GM18505 (cell line): Measurements from ENCODE around the gene BTBD3.

ENCODE experiments used
- ATAC-seq: cut with Tn5 transposase; IDR thresholded peaks from one replicate; pipeline ENCODE4 v1.9.1; 2021; ENCODE audit not compliant: unreplicated experiment
- POLR2A ChIP-seq: IDR thresholded peaks from 4 replicates; pipeline ENCODE4 v1.6.1; 2011; ENCODE audit warnings: borderline replicate concordance; ENCODE audit not compliant: insufficient read depth, insufficient read length; ENCODE audit errors: extremely low read depth

Gene BTBD3

GRCh38 chr20:11917663-11918062 is at the start of gene BTBD3:
TSS of gene BTBD3 (plus strand) at chr20:11917893. CDS start at chr20:11918276, 383 bp downstream.
- no peak for TF ChIP-seq POLR2A
- peak; percentile 83 for ATAC-seq

GRCh38 chr20:11869641-11870040 is 48.1 kb upstream of the BTBD3 start:
- TF ChIP-seq POLR2A = no peak
- ATAC-seq = no peak

GRCh38 chr20:11870411-11870810 is 47.3 kb upstream of the BTBD3 start:
- no peak for ATAC-seq
- no peak for TF ChIP-seq POLR2A

- no peak for TF ChIP-seq POLR2A
- ATAC-seq = no peak
These were observed 41.1 kb upstream of the BTBD3 start for GRCh38 chr20:11876555-11876954.

DNA sequence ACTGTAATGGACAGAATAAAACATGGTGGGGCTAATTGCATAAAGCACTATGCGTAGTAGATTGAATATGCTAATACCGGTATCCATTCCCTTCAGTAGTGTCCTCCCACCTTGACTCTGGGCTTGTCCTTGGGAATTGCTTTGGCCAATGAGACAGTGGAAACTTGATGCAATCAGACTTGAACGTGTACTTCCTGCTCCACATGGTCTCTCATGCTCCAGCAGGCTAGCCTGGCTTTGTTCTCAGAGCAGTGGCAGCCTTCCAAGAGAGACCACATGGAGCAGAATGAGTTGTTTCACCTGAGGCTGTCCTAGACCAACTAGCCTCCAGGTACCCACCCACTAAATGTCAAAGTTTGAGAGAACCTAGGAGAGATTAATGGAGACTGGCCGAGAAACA is 37.0 kb upstream of the BTBD3 start:
- ATAC-seq = no peak
- TF ChIP-seq POLR2A = no peak

DNA sequence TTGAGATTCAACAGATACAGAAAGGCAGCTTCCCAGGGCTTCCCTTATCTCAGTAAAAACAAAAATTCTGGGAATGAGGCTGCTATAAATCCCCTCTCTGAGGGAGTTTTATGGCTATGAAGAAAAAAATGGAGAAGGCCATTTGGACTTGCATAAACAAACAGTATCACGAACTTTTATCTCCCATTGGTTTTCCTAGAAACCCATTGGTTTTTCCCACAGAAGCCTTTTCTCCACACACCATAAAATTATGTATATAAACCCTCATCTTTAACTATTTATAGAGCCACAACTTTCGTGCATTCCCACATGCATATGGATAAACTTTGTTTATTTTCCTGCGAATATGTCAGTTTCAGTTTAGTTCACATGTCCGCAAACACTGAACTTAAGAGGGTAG is 36.2 kb upstream of the BTBD3 start:
- no peak for TF ChIP-seq POLR2A
- ATAC-seq = no peak

- no peak for ATAC-seq
- TF ChIP-seq POLR2A = no peak
These were observed 35.0 kb upstream of the BTBD3 start for GRCh38 chr20:11882651-11883050.

DNA sequence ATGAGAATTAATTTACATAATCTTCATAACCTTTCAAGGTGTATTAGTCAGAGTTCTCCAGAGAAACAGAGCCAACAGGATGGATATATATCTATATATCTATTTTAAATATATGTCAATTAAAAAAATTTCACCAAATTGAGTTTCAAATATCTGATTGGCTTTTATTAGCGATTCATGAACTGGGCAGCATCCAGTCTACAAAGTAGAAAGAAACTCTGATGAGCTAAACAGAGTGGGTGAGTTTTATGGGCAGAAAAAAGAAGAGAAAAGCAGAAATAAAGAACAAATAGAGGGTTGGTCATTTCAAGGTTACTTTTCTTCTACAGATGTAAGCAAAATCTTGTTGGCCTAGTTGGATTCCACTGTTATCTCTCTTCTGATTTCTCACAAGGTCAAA is 29.0 kb upstream of the BTBD3 start:
- no peak for TF ChIP-seq POLR2A
- no peak for ATAC-seq

GRCh38 chr20:11890331-11891076 is 27.2 kb upstream of the BTBD3 start:
- ATAC-seq = peak; percentile 77
- TF ChIP-seq POLR2A = no peak

DNA sequence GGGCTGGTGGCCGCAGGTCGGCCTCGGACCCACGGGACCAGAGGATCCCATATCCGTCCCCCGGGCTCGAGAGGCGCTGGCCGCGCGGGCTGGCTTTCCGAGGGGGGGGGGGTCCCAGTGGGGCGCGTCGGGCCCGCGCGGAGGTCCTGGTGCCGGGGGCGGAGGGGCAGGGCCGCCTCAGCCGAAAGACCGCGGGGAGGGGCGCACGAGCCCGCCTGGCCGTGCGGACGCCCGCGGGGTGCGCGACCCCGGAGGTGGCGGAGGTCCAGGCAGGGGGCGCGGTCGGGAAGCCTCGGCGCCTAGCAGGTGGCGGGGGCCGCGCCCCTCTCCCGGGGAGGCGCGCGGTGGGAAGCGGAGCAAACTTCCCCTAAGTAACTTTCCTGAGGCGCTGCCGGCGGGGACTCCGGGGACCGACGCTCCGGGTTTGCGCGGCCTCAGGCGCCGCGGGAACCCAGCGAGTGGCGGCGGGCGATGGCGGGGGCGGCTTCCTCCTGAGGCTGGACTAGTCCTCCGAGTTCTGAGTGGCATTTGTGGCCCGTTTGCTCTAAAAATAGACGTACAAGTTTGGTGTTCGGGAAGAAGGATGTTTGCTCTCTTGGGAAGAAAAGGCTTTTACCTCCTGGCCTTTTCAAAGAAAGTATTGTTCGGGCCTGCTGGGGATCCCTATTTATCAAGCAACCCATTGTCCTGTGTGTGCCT is 26.5 kb upstream of the BTBD3 start:
- no peak for TF ChIP-seq POLR2A

GRCh38 chr20:11891776-11892545 is 25.7 kb upstream of the BTBD3 start:
- no peak for TF ChIP-seq POLR2A
- peak; percentile 57 for ATAC-seq

More for the DNA sequence above, 26.5 kb upstream of the BTBD3 start:
- peak; percentile 42 for ATAC-seq

DNA sequence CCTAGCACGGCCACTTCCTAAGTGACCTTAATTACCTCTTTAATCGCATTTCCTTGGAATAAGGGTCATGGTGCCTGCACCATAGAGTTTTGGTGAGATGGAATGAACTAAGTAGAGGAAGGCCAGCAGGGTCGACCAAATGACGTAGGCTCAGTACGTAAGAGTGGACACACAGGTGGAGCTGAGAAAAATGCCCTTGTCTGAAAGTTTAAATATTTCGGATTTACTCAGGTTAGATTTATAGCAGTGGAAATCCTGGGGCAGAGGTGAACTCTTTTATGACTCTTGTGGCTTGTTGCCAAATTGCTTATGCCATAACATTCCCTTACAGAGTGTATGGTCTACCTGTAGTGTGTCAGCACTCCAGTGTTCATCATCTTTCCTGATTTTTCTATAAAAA is 23.6 kb upstream of the BTBD3 start:
- no peak for ATAC-seq
- no peak for TF ChIP-seq POLR2A

DNA sequence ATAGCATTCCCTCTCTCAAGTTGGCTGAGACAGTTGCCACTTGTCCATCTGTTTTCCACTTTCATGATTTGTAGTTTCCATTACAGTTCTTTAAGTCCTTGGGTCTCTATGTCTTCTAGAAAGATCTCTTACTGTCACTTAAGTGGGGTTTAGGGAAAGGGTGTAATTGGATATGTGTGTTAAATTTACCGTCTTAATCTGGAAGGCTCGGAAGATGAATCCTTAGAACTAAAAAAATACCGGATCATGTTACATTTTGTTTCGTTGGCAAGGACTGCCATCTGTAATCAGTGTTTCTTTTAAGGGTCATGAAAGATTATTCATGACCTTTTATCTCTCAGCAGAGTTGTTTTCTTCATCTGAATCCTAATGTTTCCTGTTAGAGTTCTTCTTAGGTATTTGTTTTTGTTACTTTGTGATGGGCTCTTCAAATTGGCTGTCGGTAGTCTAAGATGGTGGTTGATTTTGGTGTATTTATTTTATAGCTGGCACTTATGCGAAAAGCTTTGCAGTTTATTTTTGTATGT is 21.8 kb upstream of the BTBD3 start:
- no peak for TF ChIP-seq POLR2A
- ATAC-seq = no peak
